HCT116 (cell line): ENCODE data around the gene PUM1.

Experiments
- CEBPB ChIP-seq: IDR thresholded peaks from 2 replicates; pipeline ENCODE4 v1.6.1; 2012; ENCODE audit warnings: low read depth
- EZH2 ChIP-seq: fragments of 200-600 bp; sonication (generic); IDR thresholded peaks from 2 replicates; pipeline ENCODE4 v1.6.1; 2017; ENCODE audit warnings: antibody characterized with exemption, mixed run types
- JUND ChIP-seq: IDR thresholded peaks from 2 replicates; pipeline ENCODE4 v1.6.1; 2012
- POLR2A ChIP-seq: IDR thresholded peaks from 2 replicates; pipeline ENCODE4 v1.7.0; 2011; ENCODE audit warnings: borderline replicate concordance; ENCODE audit not compliant: insufficient read depth, insufficient read length; ENCODE audit errors: extremely low read depth
- POLR2AphosphoS5 ChIP-seq: IDR thresholded peaks from 2 replicates; pipeline ENCODE4 v1.6.1; 2011; ENCODE audit warnings: mild to moderate bottlenecking, low read depth, low read length, moderate library complexity
- RAD21 ChIP-seq: IDR thresholded peaks from 2 replicates; pipeline ENCODE4 v1.6.1; 2012; ENCODE audit warnings: low read depth, mild to moderate bottlenecking
- TF ChIP-seq, protein P1 (sequence below), 3 experiments: fragments of 200-600 bp in 1 of 3; sonication (generic) in 1 of 3; IDR thresholded peaks in 2 of 3; conservative IDR thresholded peaks in 1 of 3; 2 replicates each; pipeline ENCODE4 v1.5.1; 2012 to 2017; ENCODE audit warnings: low read depth in 2 of 3, low read length in 2 of 3, antibody characterized with exemption in 1 of 3, borderline replicate concordance in 1 of 3, control low read depth in 1 of 3, mild to moderate bottlenecking in 1 of 3, mixed read lengths in 1 of 3, mixed run types in 1 of 3, moderate library complexity in 1 of 3; ENCODE audit not compliant: insufficient read depth in 1 of 3

DNA sequence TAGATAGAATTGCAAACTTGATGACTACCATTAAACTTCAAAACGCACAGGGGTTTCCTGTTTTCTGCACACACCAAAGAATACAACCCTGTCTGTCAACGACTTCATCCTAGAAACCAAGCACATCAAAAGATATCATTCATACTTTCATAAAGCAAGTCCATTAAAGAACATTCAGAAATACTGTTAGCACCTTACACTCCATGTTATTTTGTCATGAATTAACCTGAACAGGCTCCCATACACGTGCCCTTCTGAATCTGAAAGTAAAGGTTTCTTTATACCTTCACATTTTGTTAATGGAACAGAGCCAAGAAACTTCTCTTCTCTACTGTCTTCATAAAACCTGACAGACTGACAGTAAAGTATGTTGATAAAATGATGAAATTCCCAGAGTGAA is 46.1 kb downstream of the PUM1 start:
- TF ChIP-seq, protein P1, sequence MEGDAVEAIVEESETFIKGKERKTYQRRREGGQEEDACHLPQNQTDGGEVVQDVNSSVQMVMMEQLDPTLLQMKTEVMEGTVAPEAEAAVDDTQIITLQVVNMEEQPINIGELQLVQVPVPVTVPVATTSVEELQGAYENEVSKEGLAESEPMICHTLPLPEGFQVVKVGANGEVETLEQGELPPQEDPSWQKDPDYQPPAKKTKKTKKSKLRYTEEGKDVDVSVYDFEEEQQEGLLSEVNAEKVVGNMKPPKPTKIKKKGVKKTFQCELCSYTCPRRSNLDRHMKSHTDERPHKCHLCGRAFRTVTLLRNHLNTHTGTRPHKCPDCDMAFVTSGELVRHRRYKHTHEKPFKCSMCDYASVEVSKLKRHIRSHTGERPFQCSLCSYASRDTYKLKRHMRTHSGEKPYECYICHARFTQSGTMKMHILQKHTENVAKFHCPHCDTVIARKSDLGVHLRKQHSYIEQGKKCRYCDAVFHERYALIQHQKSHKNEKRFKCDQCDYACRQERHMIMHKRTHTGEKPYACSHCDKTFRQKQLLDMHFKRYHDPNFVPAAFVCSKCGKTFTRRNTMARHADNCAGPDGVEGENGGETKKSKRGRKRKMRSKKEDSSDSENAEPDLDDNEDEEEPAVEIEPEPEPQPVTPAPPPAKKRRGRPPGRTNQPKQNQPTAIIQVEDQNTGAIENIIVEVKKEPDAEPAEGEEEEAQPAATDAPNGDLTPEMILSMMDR (IDR thresholded peaks at IDR 0.05 in 2 of 3, conservative IDR thresholded peaks at IDR 0.05 in 1 of 3; ENCODE audit: borderline replicate concordance in 1 of 3, insufficient read depth in 1 of 3, low read depth in 2 of 3, low read length in 2 of 3) = no peak
- TF ChIP-seq POLR2A (no peak), POLR2AphosphoS5 (no peak), RAD21 (no peak), CEBPB (no peak), EZH2 (no peak), JUND (no peak)
